ENCODE data around the gene TEKT1. TPM values are rescaled to one million over a fixed set of nuclear protein-coding genes. Genes with fewer than 3 reads are reported as not detected.

The TEKT1 gene
- total and polyA plus RNA-seq, 9 of the 15 experiments (the other 6 are each of a cell fraction or from before 2014, with no cell fraction given) = 0.06 TPM; not detected in 8

DNA sequence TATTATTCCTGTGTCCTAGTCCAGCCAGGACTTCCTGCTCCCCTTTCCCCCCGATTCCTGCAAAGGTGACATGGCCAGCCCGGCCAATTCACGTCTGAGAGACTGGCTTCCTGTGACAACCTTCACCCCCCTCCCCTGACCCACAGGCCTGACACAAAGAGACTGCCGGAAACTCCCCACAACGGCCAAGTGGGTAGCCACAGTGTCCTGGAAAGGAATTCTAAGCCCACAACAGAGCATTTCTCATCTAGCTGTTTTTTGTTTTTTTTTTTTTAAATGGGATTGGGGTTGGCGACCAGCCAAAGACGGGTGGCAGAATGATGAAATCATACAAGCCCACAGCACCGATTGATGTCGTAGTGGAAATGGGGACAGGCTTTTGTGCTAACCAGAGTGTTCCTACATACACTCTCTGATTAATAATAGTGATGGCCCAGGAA, 78.5 kb downstream of the TEKT1 start (continued):
- TF ChIP-seq, protein P1, sequence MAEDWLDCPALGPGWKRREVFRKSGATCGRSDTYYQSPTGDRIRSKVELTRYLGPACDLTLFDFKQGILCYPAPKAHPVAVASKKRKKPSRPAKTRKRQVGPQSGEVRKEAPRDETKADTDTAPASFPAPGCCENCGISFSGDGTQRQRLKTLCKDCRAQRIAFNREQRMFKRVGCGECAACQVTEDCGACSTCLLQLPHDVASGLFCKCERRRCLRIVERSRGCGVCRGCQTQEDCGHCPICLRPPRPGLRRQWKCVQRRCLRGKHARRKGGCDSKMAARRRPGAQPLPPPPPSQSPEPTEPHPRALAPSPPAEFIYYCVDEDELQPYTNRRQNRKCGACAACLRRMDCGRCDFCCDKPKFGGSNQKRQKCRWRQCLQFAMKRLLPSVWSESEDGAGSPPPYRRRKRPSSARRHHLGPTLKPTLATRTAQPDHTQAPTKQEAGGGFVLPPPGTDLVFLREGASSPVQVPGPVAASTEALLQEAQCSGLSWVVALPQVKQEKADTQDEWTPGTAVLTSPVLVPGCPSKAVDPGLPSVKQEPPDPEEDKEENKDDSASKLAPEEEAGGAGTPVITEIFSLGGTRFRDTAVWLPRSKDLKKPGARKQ (CRISPR knock-in tag; IDR thresholded peaks at IDR 0.05) = no peak
- TF ChIP-seq MCM5 (IDR thresholded peaks at IDR 0.05; ENCODE audit: low read depth) (no peak), ZNF121 (CRISPR knock-in tag; conservative IDR thresholded peaks at IDR 0.05) (no peak), ZNF384 (IDR thresholded peaks at IDR 0.05; ENCODE audit: low read depth, low read length) (peak; percentile 46; the same call in 1 of the 2 replicates), CREM (IDR thresholded peaks at IDR 0.05; ENCODE audit: low read depth) (0 out of 2 replicates have a peak, but pooled peaks have one; percentile 48), NFIC (IDR thresholded peaks at IDR 0.05) (peak; percentile 79), HDAC2 (IDR thresholded peaks at IDR 0.05) (no peak), C11orf30 (IDR thresholded peaks at IDR 0.05; ENCODE audit: low read depth) (no peak)
- TF ChIP-seq, protein P2, sequence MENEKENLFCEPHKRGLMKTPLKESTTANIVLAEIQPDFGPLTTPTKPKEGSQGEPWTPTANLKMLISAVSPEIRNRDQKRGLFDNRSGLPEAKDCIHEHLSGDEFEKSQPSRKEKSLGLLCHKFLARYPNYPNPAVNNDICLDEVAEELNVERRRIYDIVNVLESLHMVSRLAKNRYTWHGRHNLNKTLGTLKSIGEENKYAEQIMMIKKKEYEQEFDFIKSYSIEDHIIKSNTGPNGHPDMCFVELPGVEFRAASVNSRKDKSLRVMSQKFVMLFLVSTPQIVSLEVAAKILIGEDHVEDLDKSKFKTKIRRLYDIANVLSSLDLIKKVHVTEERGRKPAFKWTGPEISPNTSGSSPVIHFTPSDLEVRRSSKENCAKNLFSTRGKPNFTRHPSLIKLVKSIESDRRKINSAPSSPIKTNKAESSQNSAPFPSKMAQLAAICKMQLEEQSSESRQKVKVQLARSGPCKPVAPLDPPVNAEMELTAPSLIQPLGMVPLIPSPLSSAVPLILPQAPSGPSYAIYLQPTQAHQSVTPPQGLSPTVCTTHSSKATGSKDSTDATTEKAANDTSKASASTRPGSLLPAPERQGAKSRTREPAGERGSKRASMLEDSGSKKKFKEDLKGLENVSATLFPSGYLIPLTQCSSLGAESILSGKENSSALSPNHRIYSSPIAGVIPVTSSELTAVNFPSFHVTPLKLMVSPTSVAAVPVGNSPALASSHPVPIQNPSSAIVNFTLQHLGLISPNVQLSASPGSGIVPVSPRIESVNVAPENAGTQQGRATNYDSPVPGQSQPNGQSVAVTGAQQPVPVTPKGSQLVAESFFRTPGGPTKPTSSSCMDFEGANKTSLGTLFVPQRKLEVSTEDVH (IDR thresholded peaks at IDR 0.05; ENCODE audit: low read depth, partially characterized antibody) = no peak
- TF ChIP-seq, protein P3, sequence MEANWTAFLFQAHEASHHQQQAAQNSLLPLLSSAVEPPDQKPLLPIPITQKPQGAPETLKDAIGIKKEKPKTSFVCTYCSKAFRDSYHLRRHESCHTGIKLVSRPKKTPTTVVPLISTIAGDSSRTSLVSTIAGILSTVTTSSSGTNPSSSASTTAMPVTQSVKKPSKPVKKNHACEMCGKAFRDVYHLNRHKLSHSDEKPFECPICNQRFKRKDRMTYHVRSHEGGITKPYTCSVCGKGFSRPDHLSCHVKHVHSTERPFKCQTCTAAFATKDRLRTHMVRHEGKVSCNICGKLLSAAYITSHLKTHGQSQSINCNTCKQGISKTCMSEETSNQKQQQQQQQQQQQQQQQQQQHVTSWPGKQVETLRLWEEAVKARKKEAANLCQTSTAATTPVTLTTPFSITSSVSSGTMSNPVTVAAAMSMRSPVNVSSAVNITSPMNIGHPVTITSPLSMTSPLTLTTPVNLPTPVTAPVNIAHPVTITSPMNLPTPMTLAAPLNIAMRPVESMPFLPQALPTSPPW (CRISPR knock-in tag; IDR thresholded peaks at IDR 0.05) = peak; percentile 64
- TF ChIP-seq, protein P4, sequence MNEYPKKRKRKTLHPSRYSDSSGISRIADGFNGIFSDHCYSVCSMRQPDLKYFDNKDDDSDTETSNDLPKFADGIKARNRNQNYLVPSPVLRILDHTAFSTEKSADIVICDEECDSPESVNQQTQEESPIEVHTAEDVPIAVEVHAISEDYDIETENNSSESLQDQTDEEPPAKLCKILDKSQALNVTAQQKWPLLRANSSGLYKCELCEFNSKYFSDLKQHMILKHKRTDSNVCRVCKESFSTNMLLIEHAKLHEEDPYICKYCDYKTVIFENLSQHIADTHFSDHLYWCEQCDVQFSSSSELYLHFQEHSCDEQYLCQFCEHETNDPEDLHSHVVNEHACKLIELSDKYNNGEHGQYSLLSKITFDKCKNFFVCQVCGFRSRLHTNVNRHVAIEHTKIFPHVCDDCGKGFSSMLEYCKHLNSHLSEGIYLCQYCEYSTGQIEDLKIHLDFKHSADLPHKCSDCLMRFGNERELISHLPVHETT (CRISPR knock-in tag; conservative IDR thresholded peaks at IDR 0.05 in 1 of 2, IDR thresholded peaks at IDR 0.05 in 1 of 2) = 0 out of 4 replicates have a peak, but pooled peaks of 1 of the 2 experiments have one; percentile 15
